HG03457 (cell line): Measurements from ENCODE around the gene HOXC5.
"Not testable (repeated sequence)": the region's sequence is repeated elsewhere in the genome, so short reads cannot be mapped to it uniquely, and the experiment has no call there.

Experiments used
- ATAC-seq: cut with Tn5 transposase; IDR thresholded peaks from one replicate; pipeline ENCODE4 v1.9.1; 2021; ENCODE audit warnings: moderate number of reproducible peaks; ENCODE audit not compliant: unreplicated experiment

HOXC5 gene

GRCh38 chr12:54032086-54032619, 697 bp upstream of the HOXC5 start:
- no peak for ATAC-seq

- ATAC-seq: no peak
These were observed 493 bp downstream of the HOXC5 start for GRCh38 chr12:54033106-54033979.

- no peak for ATAC-seq
These were observed 1.3 kb downstream of the HOXC5 start for GRCh38 chr12:54033980-54034784.

GRCh38 chr12:54034785-54035310, 2.0 kb downstream of the HOXC5 start:
- ATAC-seq: no peak

GRCh38 chr12:54035568-54036264, 2.9 kb downstream of the HOXC5 start:
- no peak for ATAC-seq

GRCh38 chr12:54036620-54037359, 3.9 kb downstream of the HOXC5 start:
- ATAC-seq: no peak

- no peak for ATAC-seq
These were observed 4.8 kb downstream of the HOXC5 start for GRCh38 chr12:54037360-54038283.

- ATAC-seq: no peak
These were observed 5.5 kb downstream of the HOXC5 start for GRCh38 chr12:54038284-54038870.

GRCh38 chr12:54038871-54039414, 6.1 kb downstream of the HOXC5 start:
- no peak for ATAC-seq

- no peak for ATAC-seq
These were observed 6.7 kb downstream of the HOXC5 start for GRCh38 chr12:54039417-54040147.

GRCh38 chr12:54040148-54040494, 7.3 kb downstream of the HOXC5 start:
- no peak for ATAC-seq

- no peak for ATAC-seq
These were observed 7.8 kb downstream of the HOXC5 start for GRCh38 chr12:54040648-54041047.

GRCh38 chr12:54041097-54041690, 8.3 kb downstream of the HOXC5 start:
- ATAC-seq: no peak

- ATAC-seq: not testable (repeated sequence)
These were observed 9.2 kb downstream of the HOXC5 start for GRCh38 chr12:54042033-54042432.

- no peak for ATAC-seq
These were observed 10.4 kb downstream of the HOXC5 start for GRCh38 chr12:54042970-54043853.

GRCh38 chr12:54044425-54045103, 11.7 kb downstream of the HOXC5 start:
- ATAC-seq: no peak
